ENCODE data around the gene PHYH. TPM values are rescaled to one million over a fixed set of nuclear protein-coding genes. Genes with fewer than 3 reads are reported as not detected.
"Not testable (repeated sequence)": the region's sequence is repeated elsewhere in the genome, so short reads cannot be mapped to it uniquely, and the experiment has no call there.

Gene PHYH
- 26.9 and 33.6 TPM in 2 replicates for total RNA-seq (2014; rRNA removed; shearing (Covaris generic))

- DNase-seq (ENCODE audit: low spot score), result peak; percentile 72
Measured at GRCh38 chr10:13299437-13300287, at the start of gene PHYH. Gene PHYH, minus strand, starts transcription at chr10:13300064. Its CDS starts 22 bp downstream, at chr10:13300042.

- DNase-seq (ENCODE audit: low spot score), result peak; percentile 63
Measured at GRCh38 chr10:13348216-13349017, 48.6 kb upstream of the PHYH start, which contains the start of gene SEPHS1. Gene SEPHS1, minus strand, starts transcription at chr10:13348293. Its CDS starts 3,343 bp downstream, at chr10:13344950.

- peak; percentile 35 for DNase-seq (ENCODE audit: low spot score)
Measured at GRCh38 chr10:13347500-13348156, 47.8 kb upstream of the PHYH start.

- no peak for DNase-seq (ENCODE audit: low spot score)
Measured at GRCh38 chr10:13347043-13347499, 47.2 kb upstream of the PHYH start.

GRCh38 chr10:13346283-13347042 lies 46.6 kb upstream of the PHYH start:
- peak; percentile 35 for DNase-seq (ENCODE audit: low spot score)

- no peak for DNase-seq (ENCODE audit: low spot score)
Measured at GRCh38 chr10:13340626-13341376, 40.9 kb upstream of the PHYH start.

GRCh38 chr10:13340068-13340467 lies 40.2 kb upstream of the PHYH start:
- DNase-seq (ENCODE audit: low spot score), result no peak

- no peak for DNase-seq (ENCODE audit: low spot score)
Measured at GRCh38 chr10:13338390-13339110, 38.7 kb upstream of the PHYH start.

- no peak for DNase-seq (ENCODE audit: low spot score)
Measured at GRCh38 chr10:13337827-13338196, 37.9 kb upstream of the PHYH start.

- DNase-seq (ENCODE audit: low spot score), result no peak
Measured at GRCh38 chr10:13337128-13337826, 37.4 kb upstream of the PHYH start.

GRCh38 chr10:13335881-13336280 lies 36.0 kb upstream of the PHYH start:
- no peak for DNase-seq (ENCODE audit: low spot score)

- DNase-seq (ENCODE audit: low spot score), result no peak
Measured at GRCh38 chr10:13334556-13334955, 34.7 kb upstream of the PHYH start.

GRCh38 chr10:13331646-13332045 lies 31.8 kb upstream of the PHYH start:
- DNase-seq (ENCODE audit: low spot score), result peak; percentile 35

- not testable (repeated sequence) for DNase-seq (ENCODE audit: low spot score)
Measured at GRCh38 chr10:13330980-13331379, 31.1 kb upstream of the PHYH start.

- DNase-seq (ENCODE audit: low spot score), result no peak
Measured at GRCh38 chr10:13329565-13329964, 29.7 kb upstream of the PHYH start.

GRCh38 chr10:13328613-13329012 lies 28.7 kb upstream of the PHYH start:
- DNase-seq (ENCODE audit: low spot score), result no peak

- no peak for DNase-seq (ENCODE audit: low spot score)
Measured at GRCh38 chr10:13328126-13328525, 28.3 kb upstream of the PHYH start.

GRCh38 chr10:13327534-13327933 lies 27.7 kb upstream of the PHYH start:
- no peak for DNase-seq (ENCODE audit: low spot score)

GRCh38 chr10:13322615-13323148 lies 22.8 kb upstream of the PHYH start:
- DNase-seq (ENCODE audit: low spot score), result no peak
